LNCAP (cell line): ENCODE measurements around the gene KBTBD13.

Experiments
- CTCF ChIP-seq: fragments of 450-650 bp; IDR thresholded peaks from 2 replicates; pipeline ENCODE4 v1.5.1; 2017; ENCODE audit warnings: mild to moderate bottlenecking

KBTBD13 gene

GRCh38 chr15:65068403-65068788 lies 8.2 kb upstream of the KBTBD13 start:
- TF ChIP-seq CTCF, result no peak

- TF ChIP-seq CTCF, result no peak
Observed at GRCh38 chr15:65069179-65069578, 7.4 kb upstream of the KBTBD13 start.

GRCh38 chr15:65069779-65070546 lies 6.6 kb upstream of the KBTBD13 start:
- no peak for TF ChIP-seq CTCF

GRCh38 chr15:65071381-65071811 lies 5.2 kb upstream of the KBTBD13 start:
- no peak for TF ChIP-seq CTCF

GRCh38 chr15:65072027-65072426 lies 4.5 kb upstream of the KBTBD13 start:
- TF ChIP-seq CTCF, result no peak

GRCh38 chr15:65072617-65073016 lies 3.9 kb upstream of the KBTBD13 start:
- no peak for TF ChIP-seq CTCF

- no peak for TF ChIP-seq CTCF
Observed at GRCh38 chr15:65077291-65077980, 890 bp downstream of the KBTBD13 start.
